ENCODE results near the gene UNKL. TPM values are rescaled to one million over a fixed set of nuclear protein-coding genes. Genes with fewer than 3 reads are reported as not detected.
A peak's percentile ranks its signal among the peaks of the same experiment; 100 is the strongest.

Gene UNKL
- total RNA-seq, 1 donor from 2014 or later, result 30.7 TPM

DNA sequence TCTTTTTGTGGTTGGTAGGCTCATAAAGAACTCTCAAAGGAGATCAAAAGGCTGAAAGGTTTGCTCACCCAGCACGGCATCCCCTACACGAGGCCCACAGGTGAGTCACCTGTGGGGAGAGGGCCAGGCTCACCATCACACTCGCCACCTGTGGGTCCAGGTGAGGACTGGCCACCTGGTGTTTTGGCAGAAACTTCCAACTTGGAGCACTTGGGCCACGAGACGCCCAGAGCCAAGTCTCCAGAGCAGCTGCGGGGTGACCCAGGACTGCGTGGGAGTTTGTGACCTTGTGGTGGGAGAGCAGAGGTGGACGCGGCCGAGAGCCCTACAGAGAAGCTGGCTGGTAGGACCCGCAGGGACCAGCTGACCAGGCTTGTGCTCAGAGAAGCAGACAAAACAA is 51.7 kb downstream of the UNKL start:
- Mint-ChIP-seq H3K4me1 (ENCODE audit: low read depth, unreplicated experiment) (peaks cover 2% of the 10 kb centered on the region), H3K4me3 (ENCODE audit: unreplicated experiment) (no peak overlapping the region), H3K27ac (ENCODE audit: unreplicated experiment) (no peak overlapping the region), H3K27me3 (ENCODE audit: unreplicated experiment) (peaks cover 3% of the 10 kb centered on the region), H3K9me3 (ENCODE audit: unreplicated experiment) (peaks cover 2% of the 10 kb centered on the region), H3K36me3 (ENCODE audit: unreplicated experiment) (no peaks in the 10 kb centered on the region)
- no peak for DNase-seq
- TF ChIP-seq, protein P1, sequence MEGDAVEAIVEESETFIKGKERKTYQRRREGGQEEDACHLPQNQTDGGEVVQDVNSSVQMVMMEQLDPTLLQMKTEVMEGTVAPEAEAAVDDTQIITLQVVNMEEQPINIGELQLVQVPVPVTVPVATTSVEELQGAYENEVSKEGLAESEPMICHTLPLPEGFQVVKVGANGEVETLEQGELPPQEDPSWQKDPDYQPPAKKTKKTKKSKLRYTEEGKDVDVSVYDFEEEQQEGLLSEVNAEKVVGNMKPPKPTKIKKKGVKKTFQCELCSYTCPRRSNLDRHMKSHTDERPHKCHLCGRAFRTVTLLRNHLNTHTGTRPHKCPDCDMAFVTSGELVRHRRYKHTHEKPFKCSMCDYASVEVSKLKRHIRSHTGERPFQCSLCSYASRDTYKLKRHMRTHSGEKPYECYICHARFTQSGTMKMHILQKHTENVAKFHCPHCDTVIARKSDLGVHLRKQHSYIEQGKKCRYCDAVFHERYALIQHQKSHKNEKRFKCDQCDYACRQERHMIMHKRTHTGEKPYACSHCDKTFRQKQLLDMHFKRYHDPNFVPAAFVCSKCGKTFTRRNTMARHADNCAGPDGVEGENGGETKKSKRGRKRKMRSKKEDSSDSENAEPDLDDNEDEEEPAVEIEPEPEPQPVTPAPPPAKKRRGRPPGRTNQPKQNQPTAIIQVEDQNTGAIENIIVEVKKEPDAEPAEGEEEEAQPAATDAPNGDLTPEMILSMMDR (IDR thresholded peaks at IDR 0.05; ENCODE audit: partially characterized antibody, unreplicated experiment), result no peak

DNA sequence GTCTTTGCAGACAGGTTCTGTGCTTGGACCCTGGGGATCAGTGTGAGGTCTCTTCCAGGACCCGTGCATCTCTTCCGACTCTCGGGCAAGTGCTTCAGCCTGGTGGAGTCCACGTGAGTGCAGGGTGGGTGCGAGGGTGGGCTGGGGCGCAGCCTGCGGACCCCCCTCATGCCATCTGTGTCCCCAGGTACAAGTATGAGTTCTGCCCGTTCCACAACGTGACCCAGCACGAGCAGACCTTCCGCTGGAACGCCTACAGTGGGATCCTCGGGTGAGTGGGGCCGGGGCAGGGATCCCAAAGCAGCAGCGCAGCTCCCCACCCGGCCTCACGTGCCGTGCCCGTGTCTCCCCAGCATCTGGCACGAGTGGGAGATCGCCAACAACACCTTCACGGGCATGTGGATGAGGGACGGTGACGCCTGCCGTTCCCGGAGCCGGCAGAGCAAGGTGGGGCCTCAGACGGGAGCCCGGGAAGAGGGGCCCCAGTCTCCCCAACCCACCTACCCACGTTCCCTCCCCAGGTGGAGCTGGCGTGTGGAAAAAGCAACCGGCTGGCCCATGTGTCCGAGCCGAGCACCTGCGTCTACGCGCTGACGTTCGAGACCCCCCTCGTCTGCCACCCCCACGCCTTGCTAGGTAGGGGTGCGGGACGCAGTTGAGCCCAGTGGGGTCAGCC is 52.7 kb downstream of the UNKL start:
- DNase-seq, result no peak
- H3K27me3 Mint-ChIP-seq (ENCODE audit: unreplicated experiment), result peaks cover 3% of the 10 kb centered on the region
- H3K27ac Mint-ChIP-seq (ENCODE audit: unreplicated experiment), result no peak overlapping the region
- H3K4me1 Mint-ChIP-seq (ENCODE audit: low read depth, unreplicated experiment), result peaks cover 3% of the 10 kb centered on the region
- no peak overlapping the region for H3K4me3 Mint-ChIP-seq (ENCODE audit: unreplicated experiment)
- H3K36me3 Mint-ChIP-seq (ENCODE audit: unreplicated experiment), result no peaks in the 10 kb centered on the region
- H3K9me3 Mint-ChIP-seq (ENCODE audit: unreplicated experiment), result peaks cover 2% of the 10 kb centered on the region
- TF ChIP-seq, protein P1 (IDR thresholded peaks at IDR 0.05; ENCODE audit: partially characterized antibody, unreplicated experiment), result no peak

DNA sequence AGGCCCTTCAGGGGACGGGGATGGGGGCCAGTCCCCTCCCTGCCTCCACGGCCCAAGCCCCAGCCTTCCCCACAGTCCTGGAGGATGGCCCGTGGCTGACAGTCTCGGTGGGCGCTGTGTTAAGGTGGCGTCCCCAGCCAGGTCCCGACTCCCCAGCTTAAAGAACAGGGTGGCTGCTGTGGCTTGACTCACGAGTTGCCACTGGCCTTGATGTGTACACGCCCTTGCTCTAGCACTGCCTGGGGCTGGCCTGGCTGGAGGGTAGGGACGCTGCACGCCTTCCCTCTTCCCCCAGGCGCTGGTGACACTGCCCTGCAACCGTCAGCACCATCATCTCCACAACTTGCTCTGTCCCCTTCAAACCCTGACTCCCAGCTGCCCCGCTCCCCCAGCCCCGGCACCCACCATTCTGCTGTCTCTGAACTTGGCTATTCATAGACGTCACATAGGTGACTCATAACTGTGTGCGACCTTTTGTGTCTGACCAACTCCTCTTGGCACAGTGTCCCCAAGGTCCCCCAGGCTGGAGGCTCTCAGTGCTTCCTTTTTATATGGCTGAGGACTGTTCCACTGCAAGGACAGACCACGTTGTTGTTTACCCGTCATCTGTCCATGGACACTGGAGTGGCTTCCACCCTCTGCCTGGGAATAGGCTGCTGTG is 56.5 kb downstream of the UNKL start:
- no peak for DNase-seq
- Mint-ChIP-seq H3K4me3 (ENCODE audit: unreplicated experiment) (peak overlapping the region; percentile 46), H3K36me3 (ENCODE audit: unreplicated experiment) (no peaks in the 10 kb centered on the region), H3K9me3 (ENCODE audit: unreplicated experiment) (peaks cover 13% of the 10 kb centered on the region), H3K4me1 (ENCODE audit: low read depth, unreplicated experiment) (peaks cover 11% of the 10 kb centered on the region), H3K27ac (ENCODE audit: unreplicated experiment) (peak overlapping the region; percentile 38), H3K27me3 (ENCODE audit: unreplicated experiment) (peaks cover 6% of the 10 kb centered on the region)
- TF ChIP-seq, protein P1 (IDR thresholded peaks at IDR 0.05; ENCODE audit: partially characterized antibody, unreplicated experiment), result no peak

DNA sequence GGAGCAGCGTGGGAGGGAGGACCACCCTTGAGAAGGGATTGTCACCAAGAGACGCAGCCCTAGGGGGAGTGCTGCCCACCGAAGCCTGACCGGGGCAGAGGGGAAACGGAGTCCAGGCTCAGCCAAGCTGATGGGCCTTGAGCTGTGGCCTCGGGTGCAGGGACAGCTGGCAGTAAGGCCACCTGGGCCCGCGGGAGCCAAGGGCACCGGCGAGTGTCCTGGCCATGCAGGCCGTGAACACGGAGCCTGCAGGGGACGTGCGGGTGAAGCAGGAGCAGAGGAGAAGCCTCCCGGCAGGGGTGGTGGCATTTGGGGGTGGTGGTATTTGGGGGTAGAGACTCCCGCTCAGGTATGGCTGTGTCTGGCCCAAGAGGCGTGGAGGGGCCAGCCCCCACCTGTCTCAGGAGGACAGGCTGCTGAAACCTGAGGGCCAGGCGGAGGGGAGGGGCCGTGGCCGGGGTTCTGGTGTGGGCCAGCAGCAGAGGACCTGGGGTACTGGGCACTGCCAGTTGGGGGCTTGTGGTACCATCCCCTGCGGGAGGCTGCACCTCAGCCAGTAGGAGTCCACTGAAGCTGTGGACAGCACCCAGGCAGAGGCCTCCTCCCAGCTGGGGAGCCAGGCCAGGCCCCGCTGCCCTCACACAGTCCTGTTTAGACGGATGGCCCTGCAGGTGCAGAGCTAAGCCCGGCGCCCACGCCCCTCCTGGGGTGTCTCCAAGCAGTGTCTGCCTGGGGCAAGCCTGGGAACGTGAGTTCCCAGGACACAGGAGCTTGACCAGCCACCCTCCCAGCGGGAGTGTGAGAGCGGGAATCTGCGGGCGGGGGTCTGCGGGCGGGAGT is 58.2 kb downstream of the UNKL start:
- H3K4me1 Mint-ChIP-seq (ENCODE audit: low read depth, unreplicated experiment), result peaks cover 14% of the 10 kb centered on the region
- H3K27me3 Mint-ChIP-seq (ENCODE audit: unreplicated experiment), result peaks cover 13% of the 10 kb centered on the region
- no peak overlapping the region for H3K27ac Mint-ChIP-seq (ENCODE audit: unreplicated experiment)
- no peak overlapping the region for H3K4me3 Mint-ChIP-seq (ENCODE audit: unreplicated experiment)
- H3K9me3 Mint-ChIP-seq (ENCODE audit: unreplicated experiment), result peaks cover 22% of the 10 kb centered on the region
- TF ChIP-seq, protein P1 (IDR thresholded peaks at IDR 0.05; ENCODE audit: partially characterized antibody, unreplicated experiment), result no peak
- H3K36me3 Mint-ChIP-seq (ENCODE audit: unreplicated experiment), result no peaks in the 10 kb centered on the region
- DNase-seq, result no peak
